Breast epithelium (tissue), 3 donors: ENCODE results near the gene RASA3.

Experiments
- POLR2A ChIP-seq: fragments of 450-650 bp; IDR thresholded peaks from one replicate; pipeline ENCODE4 v1.6.1; 2016; ENCODE audit warnings: antibody characterized with exemption, mild to moderate bottlenecking, moderate library complexity
- TF ChIP-seq, protein P1 (sequence below), 3 donors: fragments of 450-650 bp; IDR thresholded peaks; one replicate each; pipeline ENCODE4 v1.5.1; 2016 to 2017; ENCODE audit warnings: antibody characterized with exemption in 3 of 3, mild to moderate bottlenecking in 3 of 3, moderate library complexity in 3 of 3

GRCh38 chr13:114173272-114173671 lies 40.8 kb upstream of the RASA3 start:
- TF ChIP-seq, protein P1, sequence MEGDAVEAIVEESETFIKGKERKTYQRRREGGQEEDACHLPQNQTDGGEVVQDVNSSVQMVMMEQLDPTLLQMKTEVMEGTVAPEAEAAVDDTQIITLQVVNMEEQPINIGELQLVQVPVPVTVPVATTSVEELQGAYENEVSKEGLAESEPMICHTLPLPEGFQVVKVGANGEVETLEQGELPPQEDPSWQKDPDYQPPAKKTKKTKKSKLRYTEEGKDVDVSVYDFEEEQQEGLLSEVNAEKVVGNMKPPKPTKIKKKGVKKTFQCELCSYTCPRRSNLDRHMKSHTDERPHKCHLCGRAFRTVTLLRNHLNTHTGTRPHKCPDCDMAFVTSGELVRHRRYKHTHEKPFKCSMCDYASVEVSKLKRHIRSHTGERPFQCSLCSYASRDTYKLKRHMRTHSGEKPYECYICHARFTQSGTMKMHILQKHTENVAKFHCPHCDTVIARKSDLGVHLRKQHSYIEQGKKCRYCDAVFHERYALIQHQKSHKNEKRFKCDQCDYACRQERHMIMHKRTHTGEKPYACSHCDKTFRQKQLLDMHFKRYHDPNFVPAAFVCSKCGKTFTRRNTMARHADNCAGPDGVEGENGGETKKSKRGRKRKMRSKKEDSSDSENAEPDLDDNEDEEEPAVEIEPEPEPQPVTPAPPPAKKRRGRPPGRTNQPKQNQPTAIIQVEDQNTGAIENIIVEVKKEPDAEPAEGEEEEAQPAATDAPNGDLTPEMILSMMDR (IDR thresholded peaks at IDR 0.05), result no peak
- TF ChIP-seq POLR2A, result no peak
